H7 (cell line): ENCODE data around the gene PCDHB1. TPM values are rescaled to one million over a fixed set of nuclear protein-coding genes. Genes with fewer than 3 reads are reported as not detected.
"Not testable (repeated sequence)": the region's sequence is repeated elsewhere in the genome, so short reads cannot be mapped to it uniquely, and the experiment has no call there.

Source experiments
- DNase-seq: peaks from one replicate; pipeline ENCODE4 v3.0.0; 2012
- H3K27me3 ChIP-seq: 2 replicates; pipeline ENCODE4 v1.6.0; 2011; ENCODE audit warnings: mild to moderate bottlenecking, low read length; ENCODE audit not compliant: control insufficient read depth, insufficient read depth
- H3K36me3 ChIP-seq: replicated peaks from 2 replicates; pipeline ENCODE4 v1.5.1; 2011; ENCODE audit warnings: low read length; ENCODE audit not compliant: control insufficient read depth, insufficient read depth
- H3K4me3 ChIP-seq: 2 replicates; pipeline ENCODE4 v1.5.1; 2011; ENCODE audit warnings: low read depth, mild to moderate bottlenecking, control low read depth, low read length, moderate library complexity; ENCODE audit not compliant: insufficient read depth
- total RNA-seq: library from RNA; depleted of rRNA; stranded (reverse); fragments of >200 nt; shearing (Covaris generic); gene quantifications from 2 replicates; pipeline ENCODE4 v1.2.3, GENCODE V29; 2014; rRNA removed

PCDHB1 gene
- total RNA-seq, 1 experiment from 2014 or later: 0.10 TPM

GRCh38 chr5:141102070-141102469 is 50.9 kb downstream of the PCDHB1 start:
- not testable (repeated sequence) for H3K36me3 ChIP-seq, H3K4me3 ChIP-seq, DNase-seq, H3K27me3 ChIP-seq

- H3K36me3 ChIP-seq, H3K4me3 ChIP-seq, H3K27me3 ChIP-seq, DNase-seq: not testable (repeated sequence)
Observed at GRCh38 chr5:141102471-141102870, 51.3 kb downstream of the PCDHB1 start.

GRCh38 chr5:141105350-141105749 is 54.2 kb downstream of the PCDHB1 start:
- no peak for DNase-seq
- Histone ChIP-seq H3K4me3 (no peak overlapping the region), H3K36me3 (no peaks in the 10 kb centered on the region), H3K27me3 (no peaks in the 10 kb centered on the region)

Other genes starting within 250 kb of the PCDHB1 start
- 6.0 and 7.6 TPM in 2 replicates for gene PCDHA4, start 244.3 kb upstream of the PCDHB1 start, total RNA-seq
- gene PCDHA5, start 229.8 kb upstream of the PCDHB1 start, total RNA-seq: 0.15 and 0.28 TPM in 2 replicates
- 0.30 and 0.42 TPM in 2 replicates for gene PCDHA6, start 223.4 kb upstream of the PCDHB1 start, total RNA-seq
- gene PCDHA7, start 217.1 kb upstream of the PCDHB1 start, total RNA-seq: 0.28 and 0.37 TPM in 2 replicates
- 0.11 and 0.14 TPM in 2 replicates for gene PCDHA8, start 210.2 kb upstream of the PCDHB1 start, total RNA-seq
- 0.03 TPM in 1 of 2 replicates, not detected in the other for gene PCDHA9, start 203.0 kb upstream of the PCDHB1 start, total RNA-seq
- 0.11 and 0.28 TPM in 2 replicates for gene PCDHA10, start 195.5 kb upstream of the PCDHB1 start, total RNA-seq
- gene PCDHA11, start 182.4 kb upstream of the PCDHB1 start, total RNA-seq: 10.0 and 10.2 TPM in 2 replicates
- gene PCDHA12, start 176.1 kb upstream of the PCDHB1 start, total RNA-seq: 1.9 and 2.3 TPM in 2 replicates
- gene PCDHA13, start 169.2 kb upstream of the PCDHB1 start, total RNA-seq: 1.6 and 2.5 TPM in 2 replicates
- 10.3 and 17.3 TPM in 2 replicates for gene PCDHAC1, start 125.1 kb upstream of the PCDHB1 start, total RNA-seq
- 21.2 and 24.2 TPM in 2 replicates for gene PCDHAC2, start 84.9 kb upstream of the PCDHB1 start, total RNA-seq
- gene PCDHB2, start 43.2 kb downstream of the PCDHB1 start, total RNA-seq: 0.69 and 1.9 TPM in 2 replicates
- 0.21 and 0.26 TPM in 2 replicates for gene PCDHB3, start 49.1 kb downstream of the PCDHB1 start, total RNA-seq
- gene PCDHB4, start 70.4 kb downstream of the PCDHB1 start, total RNA-seq: 0.35 and 0.41 TPM in 2 replicates
- 0.07 TPM in 2 replicates for gene PCDHB5, start 83.8 kb downstream of the PCDHB1 start, total RNA-seq
- not detected in 2 replicates for gene PCDHB6, start 98.7 kb downstream of the PCDHB1 start, total RNA-seq
- 0.03 TPM in 1 of 2 replicates, not detected in the other for gene PCDHB7, start 121.3 kb downstream of the PCDHB1 start, total RNA-seq
- gene PCDHB8, start 126.4 kb downstream of the PCDHB1 start, total RNA-seq: not detected in 2 replicates
- 0.03 and 0.07 TPM in 2 replicates for gene PCDHB16, start 131.0 kb downstream of the PCDHB1 start, total RNA-seq
- not detected in 2 replicates for gene PCDHB9, start 135.8 kb downstream of the PCDHB1 start, total RNA-seq
- 0.03 and 0.33 TPM in 2 replicates for gene PCDHB10, start 141.0 kb downstream of the PCDHB1 start, total RNA-seq
- 0.03 and 0.18 TPM in 2 replicates for gene PCDHB11, start 148.3 kb downstream of the PCDHB1 start, total RNA-seq
- not detected in 2 replicates for gene PCDHB12, start 157.3 kb downstream of the PCDHB1 start, total RNA-seq
- gene PCDHB13, start 162.5 kb downstream of the PCDHB1 start, total RNA-seq: 0.03 TPM in 1 of 2 replicates, not detected in the other
- gene PCDHB14, start 172.0 kb downstream of the PCDHB1 start, total RNA-seq: 0.10 and 0.26 TPM in 2 replicates
- gene PCDHB15, start 194.0 kb downstream of the PCDHB1 start, total RNA-seq: not detected in 2 replicates